ENCODE results near the gene SAMD8.

Gene SAMD8

DNA sequence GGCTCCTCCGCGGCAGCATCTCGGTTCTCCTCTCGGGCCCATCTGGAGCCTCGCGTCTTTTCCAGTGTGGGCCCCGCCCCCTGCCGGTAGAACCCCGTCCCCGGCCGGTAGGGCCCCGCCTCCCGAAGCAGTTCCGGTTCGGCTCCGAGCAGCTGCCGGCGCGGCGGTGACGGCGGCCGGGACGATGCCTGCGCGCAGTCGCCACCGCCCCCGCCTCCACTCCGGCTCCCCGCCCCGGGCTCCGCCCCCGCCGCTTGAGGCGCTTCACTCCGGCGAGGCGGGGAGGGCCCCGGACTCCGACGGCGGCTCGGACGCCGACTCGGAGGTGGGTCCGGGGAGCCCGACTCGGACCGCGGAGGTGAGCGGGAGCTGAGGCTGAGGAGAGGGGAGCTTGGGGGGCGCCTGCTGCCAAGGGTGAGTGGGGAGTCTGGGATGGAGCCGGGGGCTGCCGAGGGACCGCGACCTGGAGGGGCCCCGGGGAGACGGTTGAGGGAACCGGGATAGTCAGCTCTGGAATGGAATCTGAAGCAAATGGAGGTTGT lies at the start of gene SAMD8:
TSS of gene SAMD8 (plus strand) at position 292 of the 542 bp plus-strand sequence. CDS start 38,873 bp downstream, outside the sequence.
- intact Hi-C loops (cut with DNase I): loop anchor here (2.0 to 5.0 kb wide), 2 partner anchors 99 to 121 kb away; partner anchors contain the start of gene VDAC2
- peak; percentile 87 to 98 (median 95) for DNase-seq

- intact Hi-C loops (cut with DNase I): no loop called here
- DNase-seq: no peak
Measured at GRCh38 chr10:75061709-75062505, 49.5 kb upstream of the SAMD8 start.

GRCh38 chr10:75062506-75063299 lies 48.8 kb upstream of the SAMD8 start:
- intact Hi-C loops (cut with DNase I): no loop called here
- DNase-seq: no peak

GRCh38 chr10:75063461-75064230 lies 47.8 kb upstream of the SAMD8 start:
- intact Hi-C loops (cut with DNase I): no loop called here
- DNase-seq: no peak

- intact Hi-C loops (cut with DNase I): no loop called here
- no peak for DNase-seq
Measured at GRCh38 chr10:75065076-75065475, 46.4 kb upstream of the SAMD8 start.

DNA sequence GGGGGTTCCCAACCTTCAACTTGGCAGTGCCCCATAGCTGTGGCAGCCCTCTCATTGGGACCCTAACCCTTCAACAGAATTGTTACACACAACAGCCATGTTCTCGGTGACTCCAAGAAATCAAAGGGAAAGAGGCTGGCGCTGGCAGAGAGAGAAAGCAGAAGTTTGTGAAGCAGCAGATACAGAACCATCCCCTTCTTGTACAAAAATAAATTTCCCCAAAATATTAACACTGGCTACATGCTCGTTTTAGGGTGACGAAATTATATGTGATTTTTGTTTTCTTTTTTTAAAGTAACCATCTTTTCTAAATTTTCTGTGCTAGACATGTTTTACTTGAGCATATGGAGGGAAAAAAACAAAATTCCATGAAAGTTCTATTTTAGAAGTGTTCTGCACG lies 45.2 kb upstream of the SAMD8 start:
- DNase-seq: no peak
- intact Hi-C loops (cut with DNase I): no loop called here

DNA sequence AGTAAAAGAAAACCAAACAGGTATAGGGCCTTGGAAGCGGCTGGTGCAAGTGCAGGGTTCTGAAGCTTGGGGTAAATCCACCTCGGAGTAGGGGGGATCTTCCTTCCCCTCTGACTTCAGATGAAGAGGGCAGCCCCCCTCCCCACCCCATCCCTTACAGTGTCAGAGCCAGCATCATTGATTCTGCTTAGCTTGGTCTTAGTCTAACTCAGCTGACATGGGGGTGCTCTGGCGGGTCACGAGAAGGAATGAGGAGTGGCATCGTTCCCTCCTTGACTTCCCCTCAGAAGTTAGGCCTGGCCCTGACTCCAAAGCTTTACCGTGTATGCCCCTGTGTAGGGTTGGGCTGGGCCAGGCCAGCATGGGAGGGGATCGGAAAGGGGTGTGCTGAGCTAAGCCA lies 44.2 kb upstream of the SAMD8 start:
- intact Hi-C loops (cut with DNase I): no loop called here
- no peak for DNase-seq

- DNase-seq: no peak
- intact Hi-C loops (cut with DNase I): no loop called here
Measured at GRCh38 chr10:75068523-75068922, 42.9 kb upstream of the SAMD8 start.

DNA sequence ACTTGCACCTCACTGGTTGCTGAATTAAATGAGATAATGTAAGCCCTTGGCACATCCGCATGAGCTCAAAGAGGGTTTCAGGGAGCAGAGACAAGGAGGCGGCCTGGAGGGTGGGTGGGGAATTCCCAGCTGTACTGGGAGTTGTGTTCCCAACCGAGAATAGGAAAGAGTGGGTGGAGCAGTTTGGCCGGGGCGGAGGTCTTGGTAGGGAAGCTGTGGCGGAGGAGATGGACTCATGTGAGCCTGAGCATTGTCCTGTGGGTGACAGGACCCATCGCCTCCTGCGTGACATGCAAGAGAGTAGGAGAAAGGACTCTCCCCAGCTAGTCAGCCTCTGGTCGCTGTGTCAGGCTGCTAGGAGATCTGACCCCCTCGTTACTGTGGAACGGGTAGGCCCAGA lies 41.0 kb upstream of the SAMD8 start:
- intact Hi-C loops (cut with DNase I): no loop called here
- no peak for DNase-seq

DNA sequence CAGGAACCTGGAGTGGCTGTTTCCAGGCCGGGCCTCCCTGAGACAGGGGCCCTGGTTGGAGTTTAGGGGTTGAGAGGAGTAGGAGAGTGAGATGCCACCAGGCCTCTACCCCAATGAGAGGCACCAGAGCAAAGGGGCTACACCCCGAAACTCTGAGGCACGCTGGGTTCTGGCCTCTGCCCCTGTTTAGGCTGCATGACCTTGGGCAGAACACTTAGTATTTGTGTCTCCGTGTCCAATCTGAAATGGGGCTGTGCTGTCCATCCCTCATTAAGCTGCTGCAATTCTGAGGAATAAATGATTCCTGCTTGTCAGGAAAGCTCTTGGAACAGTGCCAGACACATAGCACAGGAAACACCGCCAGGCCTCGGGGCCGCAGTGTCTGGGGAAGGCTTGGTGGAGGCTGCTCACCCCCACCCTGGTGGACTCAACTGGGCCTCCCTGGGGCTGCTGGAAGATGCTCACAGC lies 40.5 kb upstream of the SAMD8 start:
- intact Hi-C loops (cut with DNase I): no loop called here
- no peak for DNase-seq

GRCh38 chr10:75071756-75072155 lies 39.7 kb upstream of the SAMD8 start:
- intact Hi-C loops (cut with DNase I): no loop called here
- no peak for DNase-seq

DNA sequence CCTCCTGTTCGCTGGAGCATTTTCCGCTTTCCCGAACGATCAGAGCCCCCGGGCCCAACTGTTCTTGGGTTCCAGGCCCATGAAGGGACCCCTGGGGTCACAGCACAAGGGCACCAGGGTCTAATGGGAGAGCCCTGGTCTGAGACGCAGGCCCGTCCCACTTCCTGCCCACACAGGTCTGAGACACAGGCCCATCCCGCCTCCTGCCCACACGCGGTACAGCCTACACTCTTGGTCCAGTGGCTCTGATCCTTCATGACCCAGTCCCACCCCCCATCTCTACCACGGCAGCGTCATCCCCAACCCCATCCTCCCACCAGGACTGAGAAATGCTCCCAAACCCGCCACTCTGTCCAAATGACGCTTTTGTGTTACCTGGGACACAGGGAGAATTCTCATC lies 38.7 kb upstream of the SAMD8 start:
- no peak for DNase-seq
- intact Hi-C loops (cut with DNase I): no loop called here

DNA sequence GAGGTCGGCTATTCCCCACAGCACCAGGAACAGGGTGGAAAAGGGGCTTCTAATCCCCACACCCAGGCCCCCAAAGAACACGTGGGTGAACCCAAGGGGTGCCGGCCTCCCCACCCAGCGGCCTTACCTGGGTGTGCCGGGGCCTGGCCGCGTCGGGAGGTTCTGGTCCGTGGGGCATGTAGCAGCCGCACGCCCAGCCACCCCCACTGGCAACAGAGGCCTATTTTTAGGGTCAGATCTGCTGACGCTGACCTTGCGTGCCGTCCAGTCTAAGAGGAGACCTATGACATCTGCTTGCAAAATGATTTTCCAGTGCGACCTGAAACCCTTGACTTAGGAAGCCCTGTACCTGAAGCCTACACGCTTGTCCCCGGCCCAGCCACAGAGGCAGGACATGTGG lies 38.0 kb upstream of the SAMD8 start:
- DNase-seq: no peak
- intact Hi-C loops (cut with DNase I): no loop called here

- intact Hi-C loops (cut with DNase I): no loop called here
- no peak for DNase-seq
Measured at GRCh38 chr10:75074711-75075445, 36.6 kb upstream of the SAMD8 start.

DNA sequence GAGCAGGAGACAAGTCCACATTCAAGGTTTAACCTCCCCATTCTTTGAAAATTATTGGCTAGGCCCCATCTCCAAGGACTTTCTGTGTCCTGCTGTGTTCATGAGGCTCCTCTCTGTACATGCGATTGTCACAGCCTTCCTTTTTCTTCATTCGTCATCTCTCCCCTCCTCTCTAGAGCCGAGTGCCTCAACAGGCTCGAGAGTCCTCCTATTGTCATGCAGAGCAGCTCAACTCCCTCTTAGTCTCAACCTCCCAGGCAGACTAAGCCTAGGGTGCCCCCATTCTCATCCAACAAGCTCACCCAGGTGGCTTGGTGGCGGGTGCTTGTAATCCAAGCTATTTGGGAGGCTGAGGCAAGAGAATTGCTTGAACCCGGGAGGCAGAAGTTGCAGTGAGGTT lies 35.1 kb upstream of the SAMD8 start:
- no peak for DNase-seq
- intact Hi-C loops (cut with DNase I): no loop called here

DNA sequence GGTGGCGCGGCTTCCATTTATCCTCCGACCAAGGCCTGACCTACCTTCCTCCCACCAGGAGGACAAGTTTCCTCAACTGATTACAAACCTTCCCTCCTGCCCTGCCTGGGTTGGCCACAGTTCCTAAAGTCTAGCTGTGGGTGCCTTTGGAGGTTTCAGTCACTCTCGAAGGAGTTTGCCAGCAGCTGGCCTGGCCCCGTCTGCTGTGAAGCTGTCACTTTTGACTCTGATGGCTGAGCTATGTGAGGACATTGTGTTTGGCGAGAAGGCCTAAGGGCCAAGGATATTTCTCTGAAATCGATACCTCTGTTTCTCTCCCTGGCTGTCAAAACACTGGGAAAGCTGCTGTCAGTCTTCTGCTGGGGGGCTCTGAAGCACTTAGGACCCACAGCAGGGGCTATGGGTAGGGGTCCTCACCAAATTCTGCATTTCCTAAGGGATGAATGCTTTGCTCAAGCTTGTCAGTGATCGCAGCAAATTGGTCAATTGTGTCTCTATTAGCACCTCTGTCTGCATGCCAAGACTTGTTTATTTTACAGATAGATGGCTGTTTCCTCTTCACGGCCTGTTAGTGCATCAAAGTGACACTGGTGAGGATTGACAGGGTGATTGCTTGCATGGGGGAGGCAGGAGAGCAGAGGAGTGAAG lies 31.9 kb upstream of the SAMD8 start:
- intact Hi-C loops (cut with DNase I): no loop called here

GRCh38 chr10:75080554-75080953 lies 30.9 kb upstream of the SAMD8 start:
- no peak for DNase-seq
- intact Hi-C loops (cut with DNase I): no loop called here

More for the DNA sequence above, 31.9 kb upstream of the SAMD8 start:
- DNase-seq: no peak

- DNase-seq: no peak
- intact Hi-C loops (cut with DNase I): no loop called here
Measured at GRCh38 chr10:75081379-75081778, 30.1 kb upstream of the SAMD8 start.
